Panc1 (cell line): ENCODE data around the gene TMEM87A.

Experiments used
- CTCF ChIP-seq: fragments of 450-650 bp; IDR thresholded peaks from 2 replicates; pipeline ENCODE4 v1.5.1; 2017; ENCODE audit warnings: mild to moderate bottlenecking
- POLR2AphosphoS5 ChIP-seq: IDR thresholded peaks from 2 replicates; pipeline ENCODE4 v1.6.1; 2012; ENCODE audit warnings: mild to moderate bottlenecking, low read depth, low read length, moderate library complexity
- REST ChIP-seq, 2 experiments: IDR thresholded peaks; 2 replicates each; pipeline ENCODE4 v1.6.1; 2011 to 2012; ENCODE audit warnings: low read depth in 2 of 2, control low read depth in 1 of 2, low read length in 1 of 2, mild to moderate bottlenecking in 1 of 2, moderate library complexity in 1 of 2; ENCODE audit not compliant: insufficient read depth in 1 of 2
- SIN3A ChIP-seq: IDR thresholded peaks from 2 replicates; pipeline ENCODE4 v1.6.1; 2012; ENCODE audit warnings: low read depth, mild to moderate bottlenecking, low read length, moderate library complexity, borderline replicate concordance; ENCODE audit not compliant: insufficient read depth
- TCF7L2 ChIP-seq: IDR thresholded peaks from 2 replicates; pipeline ENCODE4 v1.6.1; 2011; ENCODE audit warnings: mild to moderate bottlenecking, low read depth, low read length, inconsistent platforms

GRCh38 chr15:42273900-42274701 lies 868 bp upstream of the TMEM87A start:
- peak; percentile 2; the same call in 1 of the 2 replicates for TF ChIP-seq TCF7L2
- no peak for TF ChIP-seq SIN3A
- TF ChIP-seq CTCF = no peak
- no peak for TF ChIP-seq POLR2AphosphoS5
- no peak for TF ChIP-seq REST (IDR thresholded peaks at IDR 0.05; ENCODE audit: insufficient read depth in 1 of 2, low read depth in 2 of 2, low read length in 1 of 2)
